Chondrocyte (in vitro differentiated cells): ENCODE data around the gene PLA2G7. TPM values are rescaled to one million over a fixed set of nuclear protein-coding genes. Genes with fewer than 3 reads are reported as not detected.

Experiments
- DNase-seq: peaks from one replicate; pipeline ENCODE4 v3.0.0; 2021; ENCODE audit warnings: mixed read lengths, low spot score
- H3K27ac Mint-ChIP-seq: one replicate; pipeline ENCODE4 v1.8.0; 2021; ENCODE audit warnings: mild to moderate bottlenecking, moderate library complexity, mixed read lengths; ENCODE audit not compliant: unreplicated experiment
- H3K27me3 Mint-ChIP-seq: 2 replicates; pipeline ENCODE4 v1.8.0; 2021; ENCODE audit warnings: low read depth, mixed read lengths
- H3K36me3 Mint-ChIP-seq: 2 replicates; pipeline ENCODE4 v1.8.0; 2021; ENCODE audit warnings: low read depth, mixed read lengths
- H3K4me1 Mint-ChIP-seq: 2 replicates; pipeline ENCODE4 v1.8.0; 2021; ENCODE audit warnings: low read depth, mild to moderate bottlenecking, mixed read lengths
- H3K4me3 Mint-ChIP-seq: one replicate; pipeline ENCODE4 v1.8.0; 2021; ENCODE audit warnings: mild to moderate bottlenecking, moderate library complexity, mixed read lengths; ENCODE audit not compliant: unreplicated experiment
- H3K9me3 Mint-ChIP-seq: 2 replicates; pipeline ENCODE4 v1.8.0; 2021; ENCODE audit warnings: low read depth, mixed read lengths
- CTCF ChIP-seq: fragments of 200-600 bp; sonication (generic); IDR thresholded peaks from 2 replicates; pipeline ENCODE4 v1.5.0; 2021; ENCODE audit warnings: antibody characterized with exemption, mild to moderate bottlenecking, moderate library complexity
- total RNA-seq: library from RNA; stranded (reverse); gene quantifications from 3 replicates; pipeline ENCODE4 v1.2.1, GENCODE V29; 2021

PLA2G7 gene
- total RNA-seq, 1 donor from 2014 or later: not detected

- no peak for DNase-seq
- H3K36me3 Mint-ChIP-seq: no peaks in the 10 kb centered on the region
- H3K9me3 Mint-ChIP-seq: peaks cover 12% of the 10 kb centered on the region
- H3K4me1 Mint-ChIP-seq: no peaks in the 10 kb centered on the region
- no peaks in the 10 kb centered on the region for H3K27me3 Mint-ChIP-seq
- TF ChIP-seq CTCF: no peak
- no peak overlapping the region for H3K4me3 Mint-ChIP-seq
- no peak overlapping the region for H3K27ac Mint-ChIP-seq
Observed at GRCh38 chr6:46763466-46763865, 28.3 kb upstream of the PLA2G7 start.

GRCh38 chr6:46760925-46761324, 25.8 kb upstream of the PLA2G7 start:
- TF ChIP-seq CTCF: no peak
- Mint-ChIP-seq H3K9me3 (no peaks in the 10 kb centered on the region), H3K4me3 (no peak overlapping the region), H3K27ac (no peak overlapping the region), H3K36me3 (no peaks in the 10 kb centered on the region), H3K27me3 (no peaks in the 10 kb centered on the region), H3K4me1 (no peaks in the 10 kb centered on the region)
- no peak for DNase-seq

GRCh38 chr6:46758960-46759753, 24.0 kb upstream of the PLA2G7 start:
- Mint-ChIP-seq H3K27ac (no peak overlapping the region), H3K4me1 (no peaks in the 10 kb centered on the region), H3K27me3 (no peaks in the 10 kb centered on the region), H3K36me3 (no peaks in the 10 kb centered on the region), H3K4me3 (no peak overlapping the region), H3K9me3 (no peaks in the 10 kb centered on the region)
- no peak for TF ChIP-seq CTCF
- no peak for DNase-seq

- no peaks in the 10 kb centered on the region for H3K36me3 Mint-ChIP-seq
- TF ChIP-seq CTCF: no peak
- no peak overlapping the region for H3K27ac Mint-ChIP-seq
Observed at GRCh38 chr6:46757214-46757596, 22.0 kb upstream of the PLA2G7 start.

GRCh38 chr6:46756469-46757213, 21.5 kb upstream of the PLA2G7 start:
- no peak for TF ChIP-seq CTCF
- Mint-ChIP-seq H3K27me3 (no peaks in the 10 kb centered on the region), H3K27ac (no peak overlapping the region), H3K9me3 (no peaks in the 10 kb centered on the region), H3K4me3 (no peak overlapping the region), H3K36me3 (no peaks in the 10 kb centered on the region), H3K4me1 (no peaks in the 10 kb centered on the region)
- DNase-seq: no peak

More at GRCh38 chr6:46757214-46757596, 22.0 kb upstream of the PLA2G7 start:
- H3K27me3 Mint-ChIP-seq: no peaks in the 10 kb centered on the region
- no peaks in the 10 kb centered on the region for H3K4me1 Mint-ChIP-seq
- no peaks in the 10 kb centered on the region for H3K9me3 Mint-ChIP-seq
- no peak overlapping the region for H3K4me3 Mint-ChIP-seq
- DNase-seq: no peak
